GM12801 (cell line): ENCODE measurements around the gene TDRD7.

Experiments
- CTCF ChIP-seq: IDR thresholded peaks from one replicate; pipeline ENCODE4 v1.5.1; 2011; ENCODE audit warnings: control low read depth; ENCODE audit not compliant: insufficient read length; ENCODE audit errors: extremely low read depth

The TDRD7 gene

GRCh38 chr9:97480174-97480573 lies 68.3 kb downstream of the TDRD7 start:
- TF ChIP-seq CTCF, result no peak

DNA sequence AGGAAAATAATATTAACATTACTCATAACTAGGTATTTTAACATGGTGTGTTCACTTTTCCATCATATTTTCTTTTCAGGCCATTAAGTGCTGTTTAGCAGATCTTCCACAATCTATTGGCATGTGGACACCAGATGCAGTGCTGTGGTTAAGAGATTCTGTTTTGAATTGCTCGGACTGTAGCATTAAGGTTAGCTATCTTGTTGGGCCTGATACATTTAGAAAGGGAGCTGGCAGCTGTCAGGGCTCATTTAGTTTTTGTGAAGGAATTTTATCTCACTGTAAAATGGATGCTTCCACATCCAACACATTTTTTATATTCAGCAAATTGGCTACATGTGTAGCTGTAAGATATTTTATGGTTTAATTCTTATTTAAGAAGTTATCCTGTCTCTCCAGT lies 68.9 kb downstream of the TDRD7 start:
- no peak for TF ChIP-seq CTCF

DNA sequence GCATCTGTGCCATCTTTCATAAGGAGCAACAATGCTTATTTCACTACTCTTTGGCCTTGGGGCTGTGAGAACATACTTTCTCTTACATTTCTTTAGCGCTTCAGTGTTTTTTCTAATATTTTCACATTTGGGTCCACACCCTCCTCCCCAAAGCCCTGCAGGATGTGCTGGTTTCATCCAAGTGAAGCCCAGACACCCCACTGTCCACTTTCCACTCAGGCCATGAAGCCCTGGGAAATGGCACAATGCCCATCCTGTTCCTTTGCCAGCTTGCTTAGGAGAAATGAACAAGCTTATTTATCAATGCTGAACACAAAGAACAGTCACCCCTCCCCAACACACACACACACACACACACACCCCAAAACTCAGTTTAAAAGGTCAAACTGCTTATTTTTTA lies 72.2 kb downstream of the TDRD7 start:
- no peak for TF ChIP-seq CTCF

GRCh38 chr9:97487107-97487506 lies 75.2 kb downstream of the TDRD7 start:
- no peak for TF ChIP-seq CTCF

- TF ChIP-seq CTCF, result no peak
Observed at GRCh38 chr9:97487861-97488260, 76.0 kb downstream of the TDRD7 start.

GRCh38 chr9:97491216-97491999 lies 79.5 kb downstream of the TDRD7 start:
- no peak for TF ChIP-seq CTCF

DNA sequence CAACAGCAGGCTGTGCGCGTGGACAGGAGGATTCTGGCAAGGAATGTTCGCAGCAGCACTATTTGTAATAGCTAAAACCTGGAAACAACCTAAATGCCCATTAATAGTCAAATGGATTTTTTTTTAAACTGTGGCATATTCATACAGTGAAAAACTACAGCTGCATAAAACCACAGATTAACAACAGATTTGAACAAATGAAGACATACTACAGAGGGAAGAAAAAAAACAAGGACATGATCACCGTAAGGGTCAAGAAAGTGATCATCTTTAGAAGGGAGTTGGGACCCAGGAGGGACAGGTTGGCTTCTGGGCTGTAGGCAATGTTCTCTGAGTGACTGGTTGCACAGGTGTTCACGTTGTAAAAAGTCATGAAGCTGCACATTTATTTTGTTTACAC lies 88.4 kb downstream of the TDRD7 start:
- no peak for TF ChIP-seq CTCF
